Measurements from ENCODE around the gene MYH2.

DNA sequence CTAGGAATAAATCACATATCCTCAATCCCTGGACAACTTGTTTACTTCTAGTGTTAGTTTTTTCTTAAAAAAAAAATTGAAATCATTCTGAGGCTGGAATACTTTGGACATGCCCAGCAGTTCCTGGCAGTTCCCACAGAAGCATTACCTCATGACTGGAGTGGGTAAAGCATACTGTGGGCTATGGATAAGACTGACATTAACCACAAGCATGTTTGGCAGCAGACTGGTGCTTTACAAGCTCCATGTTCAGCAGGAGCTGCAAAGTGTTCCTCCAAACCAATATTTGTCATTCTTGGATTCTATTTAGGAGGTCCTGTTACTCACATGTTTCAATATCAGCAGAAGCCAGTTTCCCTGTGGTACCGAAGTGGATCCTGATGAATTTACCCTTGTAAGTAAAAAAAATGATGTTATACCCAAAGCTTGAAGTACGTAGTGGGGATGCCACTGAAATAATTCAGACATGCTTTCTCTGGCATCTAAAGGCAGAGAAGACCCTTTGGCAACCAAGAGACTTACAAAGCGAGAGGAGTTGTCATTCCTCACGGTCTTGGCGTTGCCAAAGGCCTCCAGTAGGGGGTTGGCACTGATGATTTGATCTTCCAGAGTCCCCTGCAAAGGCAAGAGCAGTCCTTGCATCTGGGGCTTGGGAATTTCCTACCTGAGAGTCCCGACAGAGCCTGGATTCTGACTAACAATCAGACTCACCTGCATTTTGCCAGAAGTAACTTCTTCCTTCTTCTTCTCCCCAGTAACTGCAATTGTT, 36.0 kb downstream of the MYH2 start:
- no peak for TF ChIP-seq EZH2 (IDR thresholded peaks at IDR 0.05; ENCODE audit: borderline replicate concordance, low read length)
- TF ChIP-seq, protein P1, sequence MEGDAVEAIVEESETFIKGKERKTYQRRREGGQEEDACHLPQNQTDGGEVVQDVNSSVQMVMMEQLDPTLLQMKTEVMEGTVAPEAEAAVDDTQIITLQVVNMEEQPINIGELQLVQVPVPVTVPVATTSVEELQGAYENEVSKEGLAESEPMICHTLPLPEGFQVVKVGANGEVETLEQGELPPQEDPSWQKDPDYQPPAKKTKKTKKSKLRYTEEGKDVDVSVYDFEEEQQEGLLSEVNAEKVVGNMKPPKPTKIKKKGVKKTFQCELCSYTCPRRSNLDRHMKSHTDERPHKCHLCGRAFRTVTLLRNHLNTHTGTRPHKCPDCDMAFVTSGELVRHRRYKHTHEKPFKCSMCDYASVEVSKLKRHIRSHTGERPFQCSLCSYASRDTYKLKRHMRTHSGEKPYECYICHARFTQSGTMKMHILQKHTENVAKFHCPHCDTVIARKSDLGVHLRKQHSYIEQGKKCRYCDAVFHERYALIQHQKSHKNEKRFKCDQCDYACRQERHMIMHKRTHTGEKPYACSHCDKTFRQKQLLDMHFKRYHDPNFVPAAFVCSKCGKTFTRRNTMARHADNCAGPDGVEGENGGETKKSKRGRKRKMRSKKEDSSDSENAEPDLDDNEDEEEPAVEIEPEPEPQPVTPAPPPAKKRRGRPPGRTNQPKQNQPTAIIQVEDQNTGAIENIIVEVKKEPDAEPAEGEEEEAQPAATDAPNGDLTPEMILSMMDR (conservative IDR thresholded peaks at IDR 0.05 in 1 of 2, IDR thresholded peaks at IDR 0.05 in 1 of 2; ENCODE audit: extremely low read depth in 1 of 2, insufficient read depth in 1 of 2, low read depth in 1 of 2, low read length in 2 of 2) = no peak

All from mammary epithelial cell (primary cell).